Pancreas (tissue), 10 donors: ENCODE measurements around the gene SLC6A5. TPM values are rescaled to one million over a fixed set of nuclear protein-coding genes. Genes with fewer than 3 reads are reported as not detected.

ENCODE experiments used
- ATAC-seq, 4 donors: fragments of 200-7000 bp; cut with Tn5 transposase; one replicate each; pipeline versions ENCODE4 v1.8.0 to v1.9.1; 2020; ENCODE audit warnings: mild to moderate bottlenecking in 4 of 4, moderate library complexity in 4 of 4
- DNase-seq, 6 donors: peaks; one replicate each; pipeline ENCODE4 v3.0.0-alpha.2; 2020
- FAIRE-seq: peaks from 2 replicates; lab custom pipeline; 2012; peaks lifted over from hg19 to GRCh38; lab: Jason Lieb, UNC
- H3K27ac ChIP-seq, 4 donors: fragments of 200-600 bp; sonication (generic); 1 replicate in 3 of 4; 2 replicates in 1 of 4; pipeline versions ENCODE4 v1.5.0 to v1.8.0; 2020
- H3K27me3 ChIP-seq, 4 donors: fragments of 200-600 bp; one replicate each; pipeline ENCODE4 v1.8.0; 2021
- H3K36me3 ChIP-seq, 3 donors: fragments of 200-600 bp; sonication (generic) in 1 of 3; one replicate each; pipeline versions ENCODE4 v1.5.0 to v1.8.0; 2020 to 2021
- H3K4me1 ChIP-seq, 3 donors: fragments of 200-600 bp; one replicate each; pipeline ENCODE4 v1.8.0; 2021
- H3K4me3 ChIP-seq, 4 donors: fragments of 200-600 bp; sonication (generic) in 2 of 4; one replicate each; pipeline versions ENCODE4 v1.5.0 to v1.8.0; 2020 to 2021
- H3K9me3 ChIP-seq, 4 donors: fragments of 200-600 bp; one replicate each; pipeline ENCODE4 v1.8.0; 2021
- WGBS, 2 donors: extraction: QIAGEN DNeasy Blood & Tissue Kit; methylation state at CpG; one replicate each; pipeline ENCODE4 v1.1.7; 2013; 5-methylcytosine and 5-hydroxymethylcytosine counted together
- intact Hi-C, 3 donors: fragments of 100-400 bp; cut with DNase I; formaldehyde crosslinking; loops; one replicate each; pipeline versions ENCODE4 v1.11.1 to v1.14.2; 2022
- polyA plus RNA-seq, 2 donors: library from polyadenylated mRNA; stranded (reverse); fragments of 200-250 nt; gene quantifications; one replicate each; pipeline ENCODE4 v1.2.3, GENCODE V29; 2013
- total RNA-seq, 6 donors: library from RNA; stranded (reverse); fragmentation: NEBNext Ultra II Directional in 4 of 6; extraction: Animal tissue kit (Norgen Biotek cat#: 25700) in 4 of 6; gene quantifications; one replicate each; pipeline versions ENCODE4 v1.2.1 to v1.2.4, GENCODE V29; 2021 to 2023
- TF ChIP-seq, protein P1 (sequence below), 4 donors: fragments of 200-600 bp; sonication (generic) in 3 of 4; IDR thresholded peaks; one replicate each; pipeline versions ENCODE4 v1.5.0 to v1.8.0; 2021; ENCODE audit warnings: antibody characterized with exemption in 4 of 4
- donor health status: healthy with polysubstance abuse.
- donor health status: DM: no; HTN: no; CAD: no; lungs with moderate emphysema.
- donor health status: DM: no; HTN: no; CAD: no.
- donor health status: control.
- donor health status: control.
- donor health status: Bipolar disorder and iron deficiency.
- donor health status: DM: yes; HTN: yes; CAD: no.
- donor health status: DM: no; HTN: no; CAD: no.
- donor health status: DM: no; HTN: no; CAD: no.
- donor health status: DM: yes; HTN: yes; CAD: no.

SLC6A5 gene
- total and polyA plus RNA-seq, 8 donors = not detected

DNA sequence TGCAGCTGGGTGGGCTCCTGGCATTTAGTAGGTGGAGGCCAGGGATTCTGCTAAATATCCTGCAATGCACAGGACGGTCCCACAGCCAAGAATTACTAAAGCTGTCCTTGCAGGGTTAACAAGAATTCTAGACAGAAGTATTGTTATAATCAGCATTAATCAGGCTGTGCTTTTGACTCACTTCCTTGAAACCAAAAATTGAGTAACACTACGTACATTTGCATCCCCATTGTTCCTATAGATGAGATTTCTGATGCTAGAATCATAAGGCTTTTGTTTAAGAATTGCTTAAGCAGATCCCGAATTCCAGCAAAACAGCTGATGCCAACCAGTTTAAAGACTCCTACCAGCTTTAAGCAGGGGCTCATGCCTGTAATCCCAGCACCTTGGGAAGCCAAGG, 11.4 kb downstream of the SLC6A5 start:
- intact Hi-C loops = no loop called here
- H3K9me3 ChIP-seq = no peaks in the 10 kb centered on the region
- TF ChIP-seq, protein P1, sequence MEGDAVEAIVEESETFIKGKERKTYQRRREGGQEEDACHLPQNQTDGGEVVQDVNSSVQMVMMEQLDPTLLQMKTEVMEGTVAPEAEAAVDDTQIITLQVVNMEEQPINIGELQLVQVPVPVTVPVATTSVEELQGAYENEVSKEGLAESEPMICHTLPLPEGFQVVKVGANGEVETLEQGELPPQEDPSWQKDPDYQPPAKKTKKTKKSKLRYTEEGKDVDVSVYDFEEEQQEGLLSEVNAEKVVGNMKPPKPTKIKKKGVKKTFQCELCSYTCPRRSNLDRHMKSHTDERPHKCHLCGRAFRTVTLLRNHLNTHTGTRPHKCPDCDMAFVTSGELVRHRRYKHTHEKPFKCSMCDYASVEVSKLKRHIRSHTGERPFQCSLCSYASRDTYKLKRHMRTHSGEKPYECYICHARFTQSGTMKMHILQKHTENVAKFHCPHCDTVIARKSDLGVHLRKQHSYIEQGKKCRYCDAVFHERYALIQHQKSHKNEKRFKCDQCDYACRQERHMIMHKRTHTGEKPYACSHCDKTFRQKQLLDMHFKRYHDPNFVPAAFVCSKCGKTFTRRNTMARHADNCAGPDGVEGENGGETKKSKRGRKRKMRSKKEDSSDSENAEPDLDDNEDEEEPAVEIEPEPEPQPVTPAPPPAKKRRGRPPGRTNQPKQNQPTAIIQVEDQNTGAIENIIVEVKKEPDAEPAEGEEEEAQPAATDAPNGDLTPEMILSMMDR (IDR thresholded peaks at IDR 0.05) = no peak
- ATAC-seq = no peak
- no peak overlapping the region for H3K27ac ChIP-seq
- 44 to 47% methylated on average over 3 of the region's 3 CpGs for WGBS, 2 donors
- peaks cover 0 to 11% (median 2%) of the 10 kb centered on the region in 4 donors for H3K27me3 ChIP-seq
- no peaks in the 10 kb centered on the region for H3K36me3 ChIP-seq
- no peaks in the 10 kb centered on the region for H3K4me1 ChIP-seq
- no peak for FAIRE-seq
- H3K4me3 ChIP-seq = no peak overlapping the region
- DNase-seq = no peak

DNA sequence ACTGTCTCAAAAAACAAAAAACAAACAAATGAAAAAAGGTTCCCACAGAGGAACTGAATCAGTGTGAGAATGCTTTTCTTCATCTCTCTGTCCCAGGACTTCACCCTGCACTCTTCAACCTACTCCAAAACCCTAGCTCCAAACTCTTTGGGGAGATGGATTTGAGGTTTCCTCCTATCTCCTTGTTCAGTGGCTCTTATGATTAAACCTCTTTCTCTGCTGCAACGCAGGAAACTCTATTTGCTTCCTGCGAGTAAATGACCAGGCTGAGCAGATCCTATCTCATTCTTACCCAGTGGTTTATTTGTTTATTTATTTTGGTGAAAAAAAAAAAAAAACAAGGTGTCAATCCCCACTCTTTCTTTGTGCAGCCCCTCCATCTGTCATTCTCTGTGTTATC, 12.0 kb downstream of the SLC6A5 start:
- H3K27me3 ChIP-seq = peaks cover 0 to 10% (median 2%) of the 10 kb centered on the region in 4 donors
- FAIRE-seq = no peak

DNA sequence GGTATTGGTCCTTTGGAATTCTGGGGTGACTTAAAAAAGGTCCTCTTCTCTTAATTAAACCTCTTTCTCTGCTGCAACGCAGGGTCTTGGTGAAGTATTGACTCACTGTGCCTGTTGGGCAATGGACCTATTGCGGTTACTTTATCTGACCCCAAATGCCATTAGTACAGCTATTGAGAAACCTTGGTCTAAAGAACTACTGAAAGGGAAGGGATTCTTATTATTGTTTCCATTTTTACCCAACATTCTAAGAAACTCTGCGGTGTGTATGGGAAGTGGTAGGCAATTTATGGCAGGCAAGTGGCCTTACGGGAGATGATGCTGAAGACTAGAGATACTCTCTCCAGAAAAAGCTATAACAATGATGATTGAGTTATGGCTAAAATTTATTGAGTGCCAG, 12.5 kb downstream of the SLC6A5 start:
- no peaks in the 10 kb centered on the region for H3K4me1 ChIP-seq
- intact Hi-C loops = no loop called here
- DNase-seq (no peak), ATAC-seq (no peak), FAIRE-seq (no peak)
- no peaks in the 10 kb centered on the region for H3K36me3 ChIP-seq
- no peak overlapping the region for H3K4me3 ChIP-seq
- H3K9me3 ChIP-seq = no peaks in the 10 kb centered on the region
- 59 to 68% methylated on average over 4 of the region's 4 CpGs for WGBS, 2 donors
- H3K27me3 ChIP-seq = peaks cover 0 to 11% (median 2%) of the 10 kb centered on the region in 4 donors
- TF ChIP-seq, protein P1 (IDR thresholded peaks at IDR 0.05) = no peak
- H3K27ac ChIP-seq = no peak overlapping the region

More for the DNA sequence above, 12.0 kb downstream of the SLC6A5 start:
- no peaks in the 10 kb centered on the region for H3K9me3 ChIP-seq
- TF ChIP-seq, protein P1 (IDR thresholded peaks at IDR 0.05) = no peak
- no peak for DNase-seq
- intact Hi-C loops = no loop called here
- no peak for ATAC-seq
- no peak overlapping the region for H3K27ac ChIP-seq
- no peak overlapping the region for H3K4me3 ChIP-seq
- no peaks in the 10 kb centered on the region for H3K36me3 ChIP-seq
- WGBS, 2 donors = 17 to 30% methylated on average over 2 of the region's 2 CpGs
- H3K4me1 ChIP-seq = no peaks in the 10 kb centered on the region

DNA sequence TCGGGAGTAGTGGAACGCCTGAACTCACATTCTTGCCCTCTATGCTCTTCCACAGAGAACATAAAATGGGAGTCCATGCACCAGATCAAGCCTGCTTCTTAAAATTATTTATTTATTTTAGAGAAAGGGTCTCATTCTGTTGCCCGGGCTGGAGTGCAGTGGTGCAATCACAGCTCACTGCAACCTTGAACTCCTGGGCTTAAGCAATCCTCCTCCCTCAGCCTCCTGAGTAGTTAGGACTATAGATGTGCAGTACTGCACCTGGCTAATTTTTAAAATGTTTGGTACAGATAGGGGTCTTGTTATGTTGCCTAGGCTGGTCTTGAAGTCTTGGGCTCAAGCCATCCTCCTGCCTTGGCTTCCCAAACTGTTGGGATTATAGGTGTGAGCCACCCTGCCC, 13.0 kb downstream of the SLC6A5 start:
- Histone ChIP-seq H3K4me3 (no peak overlapping the region), H3K27me3 (peaks cover 0 to 16% (median 2%) of the 10 kb centered on the region in 4 donors), H3K9me3 (no peaks in the 10 kb centered on the region), H3K36me3 (no peaks in the 10 kb centered on the region), H3K27ac (no peak overlapping the region), H3K4me1 (no peaks in the 10 kb centered on the region)
- TF ChIP-seq, protein P1 (IDR thresholded peaks at IDR 0.05) = no peak
- ATAC-seq (no peak), DNase-seq (no peak), FAIRE-seq (no peak)
- 41 to 57% methylated on average over 3 of the region's 3 CpGs for WGBS, 2 donors
- intact Hi-C loops = no loop called here

DNA sequence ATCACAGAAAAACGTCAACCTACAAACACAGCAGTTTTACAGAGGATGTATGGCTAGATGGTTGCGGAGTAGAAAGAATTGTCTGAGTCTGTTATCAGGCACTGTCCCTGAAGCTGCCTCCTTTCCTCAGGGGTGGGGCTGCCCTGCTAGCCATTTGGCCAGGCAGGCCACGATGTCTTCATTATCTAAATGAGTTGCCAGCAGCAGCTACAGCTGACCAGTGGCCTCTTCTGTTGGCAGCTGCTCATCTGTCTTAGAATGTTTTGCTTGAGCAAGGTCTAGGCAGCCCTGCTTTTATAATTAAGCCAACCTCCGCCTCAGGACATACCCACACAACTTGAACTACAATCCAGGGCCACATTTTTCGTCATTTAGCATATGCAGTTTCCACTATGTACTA, 17.5 kb downstream of the SLC6A5 start:
- Histone ChIP-seq H3K4me3 (no peak overlapping the region), H3K27me3 (peaks cover 0 to 16% (median 0%) of the 10 kb centered on the region in 4 donors), H3K27ac (no peak overlapping the region), H3K9me3 (no peaks in the 10 kb centered on the region), H3K36me3 (no peaks in the 10 kb centered on the region), H3K4me1 (no peaks in the 10 kb centered on the region)
- TF ChIP-seq, protein P1 (IDR thresholded peaks at IDR 0.05) = no peak
- intact Hi-C loops = no loop called here
- WGBS, 2 donors = 33 to 55% methylated on average over 5 of the region's 5 CpGs
- no peak for DNase-seq
- no peak for FAIRE-seq
- peak in 1 of 4 donors; percentile 22 for ATAC-seq
